K562 (cell line): ENCODE measurements around the gene TRNP1. TPM values are rescaled to one million over a fixed set of nuclear protein-coding genes. Genes with fewer than 3 reads are reported as not detected.

ENCODE experiments used
- CBFB ChIP-seq: sonication (generic); formaldehyde crosslinking; IDR thresholded peaks from 2 replicates; pipeline ENCODE4 v1.4.0; 2020; ENCODE audit warnings: mild to moderate bottlenecking, missing genetic modification reagents
- CSDE1 ChIP-seq, 2 experiments: fragments of 450-650 bp; IDR thresholded peaks; 2 replicates each; pipeline ENCODE4 v1.6.1; 2016; ENCODE audit warnings: mild to moderate bottlenecking in 1 of 2
- FOS ChIP-seq: IDR thresholded peaks from 3 replicates; pipeline ENCODE4 v1.6.1; 2011; ENCODE audit not compliant: insufficient read length; ENCODE audit errors: extremely low read depth
- FOXJ3 ChIP-seq: sonication (generic); formaldehyde crosslinking; IDR thresholded peaks from 2 replicates; pipeline ENCODE4 v1.4.0; 2020; ENCODE audit warnings: mild to moderate bottlenecking, missing genetic modification reagents
- FOXK2 ChIP-seq, 2 experiments: fragments of 450-650 bp; IDR thresholded peaks in 1 of 2; conservative IDR thresholded peaks in 1 of 2; 2 replicates each; pipeline ENCODE4 v1.6.1; 2016; ENCODE audit warnings: low read depth in 2 of 2, mild to moderate bottlenecking in 1 of 2
- HEY1 ChIP-seq: fragments of 250-450 bp; sonication (Bioruptor Pico); IDR thresholded peaks from 2 replicates; pipeline ENCODE4 v1.5.0; 2020; ENCODE audit warnings: mild to moderate bottlenecking, moderate library complexity, borderline replicate concordance
- HMG20B ChIP-seq: fragments of 250-450 bp; sonication (Bioruptor Pico); IDR thresholded peaks from 2 replicates; pipeline ENCODE4 v1.5.0; 2021; ENCODE audit warnings: mild to moderate bottlenecking
- IRF9 ChIP-seq: fragments of 450-650 bp; IDR thresholded peaks from 2 replicates; pipeline ENCODE4 v1.6.1; 2016; ENCODE audit warnings: missing biosample characterization, missing genetic modification characterization
- MCM5 ChIP-seq: fragments of 450-650 bp; IDR thresholded peaks from 2 replicates; pipeline ENCODE4 v1.6.1; 2016; ENCODE audit warnings: low read depth
- MXI1 ChIP-seq: IDR thresholded peaks from 2 replicates; pipeline ENCODE4 v1.6.1; 2011; ENCODE audit warnings: low read depth, mild to moderate bottlenecking, improper control_type of control experiment, low read length
- MYC ChIP-seq, 2 experiments: fragments of 250-450 bp in 1 of 2; sonication (Bioruptor Pico) in 1 of 2; IDR thresholded peaks; 2 replicates each; pipeline versions ENCODE4 v1.5.1 to v1.6.1; 2012 to 2021; ENCODE audit warnings: low read depth in 2 of 2, borderline replicate concordance in 1 of 2, improper control_type of control experiment in 1 of 2, low read length in 1 of 2, mild to moderate bottlenecking in 1 of 2, moderate library complexity in 1 of 2
- NCOR1 ChIP-seq: fragments of 450-650 bp; IDR thresholded peaks from 2 replicates; pipeline ENCODE4 v1.6.1; 2016; ENCODE audit warnings: mild to moderate bottlenecking, moderate library complexity
- NKRF ChIP-seq: fragments of 450-650 bp; IDR thresholded peaks from 2 replicates; pipeline ENCODE4 v1.6.1; 2016; ENCODE audit warnings: borderline replicate concordance
- PML ChIP-seq: IDR thresholded peaks from 2 replicates; pipeline ENCODE4 v1.6.1; 2012; ENCODE audit warnings: low read length, inconsistent platforms
- RAD51 ChIP-seq: fragments of 450-650 bp; IDR thresholded peaks from 2 replicates; pipeline ENCODE4 v1.7.1; 2016; ENCODE audit warnings: low read depth, mild to moderate bottlenecking, borderline replicate concordance
- RFX1 ChIP-seq: fragments of 450-650 bp; IDR thresholded peaks from 2 replicates; pipeline ENCODE4 v1.6.1; 2016; ENCODE audit warnings: mild to moderate bottlenecking, moderate library complexity
- SAP30 ChIP-seq: fragments of 200-600 bp; sonication (generic); IDR thresholded peaks from 2 replicates; pipeline ENCODE4 v1.6.1; 2012; ENCODE audit warnings: borderline replicate concordance, low read depth, mild to moderate bottlenecking, moderate library complexity, low read length, control low read depth, inconsistent platforms; ENCODE audit not compliant: insufficient read depth, poor library complexity, severe bottlenecking
- SMARCC2 ChIP-seq: fragments of 450-650 bp; IDR thresholded peaks from 2 replicates; pipeline ENCODE4 v1.6.1; 2017; ENCODE audit warnings: antibody characterized with exemption, moderate library complexity, mild to moderate bottlenecking, low read depth
- SP2 ChIP-seq: IDR thresholded peaks from 2 replicates; pipeline ENCODE4 v1.6.1; 2011; ENCODE audit warnings: mild to moderate bottlenecking, low read depth, low read length, moderate library complexity; ENCODE audit not compliant: poor library complexity, severe bottlenecking; ENCODE audit errors: extremely low read depth
- ZBTB17 ChIP-seq: fragments of 450-650 bp; formaldehyde crosslinking; IDR thresholded peaks from 2 replicates; pipeline ENCODE4 v1.4.0; 2020; ENCODE audit warnings: mild to moderate bottlenecking
- ZBTB2 ChIP-seq: fragments of 450-650 bp; IDR thresholded peaks from 2 replicates; pipeline ENCODE4 v1.6.1; 2016; ENCODE audit warnings: antibody characterized with exemption
- ZC3H8 ChIP-seq: fragments of 450-650 bp; IDR thresholded peaks from 2 replicates; pipeline ENCODE4 v1.6.1; 2017
- ZNF217 ChIP-seq: sonication (generic); formaldehyde crosslinking; IDR thresholded peaks from 2 replicates; pipeline ENCODE4 v1.8.0; 2022; ENCODE audit warnings: mild to moderate bottlenecking, missing genetic modification reagents
- ZSCAN29 ChIP-seq: fragments of 450-650 bp; IDR thresholded peaks from 2 replicates; pipeline ENCODE4 v1.6.1; 2017
- polyA plus RNA-seq, 8 experiments: library from polyadenylated mRNA; depleted of rRNA in 4 of 8; stranded (reverse) in 5 of 8; unstranded in 3 of 8; fragments of >200 nt; fragmentation: Nextera tagmentation in 2 of 8; fragmentation: Illumina TruSeq in 1 of 8; extraction: Ambion mirVana in 2 of 8; extraction: Trizol in 1 of 8; gene quantifications; 2 replicates each; pipeline versions ENCODE4 v1.2.1 to v1.2.3, GENCODE V29; 2011 to 2014; ENCODE audit warnings: inconsistent platforms in 1 of 8, missing spikeins in 1 of 8
- total RNA-seq, 7 experiments: library from RNA; depleted of rRNA in 6 of 7; stranded (reverse); fragments of >200 nt in 6 of 7; fragmentation: Illumina TruSeq in 2 of 7; extraction: Trizol in 2 of 7; gene quantifications; 2 replicates each; pipeline versions ENCODE4 v1.2.1 to v1.2.3, GENCODE V29; 2011 to 2021; ENCODE audit warnings: low replicate concordance in 1 of 7
- TF ChIP-seq, protein P1 (sequence below): fragments of 450-650 bp; formaldehyde crosslinking; IDR thresholded peaks from 2 replicates; pipeline ENCODE4 v1.4.0; 2022; ENCODE audit warnings: missing genetic modification characterization

TRNP1 gene
- total and polyA plus RNA-seq, 9 of the 15 experiments (the other 6 are each of a cell fraction or from before 2014, with no cell fraction given), result 0.03 to 1.3 (median 0.95) TPM

DNA sequence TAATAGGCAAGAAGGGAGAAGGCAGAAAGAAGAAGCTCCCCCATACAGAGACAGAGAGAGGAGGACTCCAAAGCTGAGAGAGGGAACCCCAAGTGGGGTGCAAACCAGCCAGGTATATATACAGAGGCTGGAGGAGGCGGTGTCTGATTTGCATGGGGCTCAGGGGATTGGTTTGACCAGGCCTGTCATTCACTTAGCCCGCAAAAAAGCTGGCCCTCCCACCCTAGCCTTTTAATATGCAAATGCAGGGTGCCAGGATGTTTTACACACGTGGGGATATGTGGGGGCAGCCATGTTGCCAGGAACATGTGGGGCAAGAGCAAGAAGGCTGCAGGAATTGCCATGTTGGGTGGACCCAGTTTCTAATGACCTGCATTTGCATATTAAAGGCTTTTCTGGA lies 56.1 kb downstream of the TRNP1 start (continued):
- TF ChIP-seq, protein P1, sequence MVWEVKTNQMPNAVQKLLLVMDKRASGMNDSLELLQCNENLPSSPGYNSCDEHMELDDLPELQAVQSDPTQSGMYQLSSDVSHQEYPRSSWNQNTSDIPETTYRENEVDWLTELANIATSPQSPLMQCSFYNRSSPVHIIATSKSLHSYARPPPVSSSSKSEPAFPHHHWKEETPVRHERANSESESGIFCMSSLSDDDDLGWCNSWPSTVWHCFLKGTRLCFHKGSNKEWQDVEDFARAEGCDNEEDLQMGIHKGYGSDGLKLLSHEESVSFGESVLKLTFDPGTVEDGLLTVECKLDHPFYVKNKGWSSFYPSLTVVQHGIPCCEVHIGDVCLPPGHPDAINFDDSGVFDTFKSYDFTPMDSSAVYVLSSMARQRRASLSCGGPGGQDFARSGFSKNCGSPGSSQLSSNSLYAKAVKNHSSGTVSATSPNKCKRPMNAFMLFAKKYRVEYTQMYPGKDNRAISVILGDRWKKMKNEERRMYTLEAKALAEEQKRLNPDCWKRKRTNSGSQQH (CRISPR knock-in tag), result no peak
- TF ChIP-seq FOXJ3, result no peak
- TF ChIP-seq ZC3H8, result no peak
- TF ChIP-seq CBFB, result no peak
- TF ChIP-seq RAD51, result no peak
- no peak for TF ChIP-seq RFX1
- no peak for TF ChIP-seq PML
- TF ChIP-seq SAP30, result peak; percentile 47
- no peak for TF ChIP-seq ZBTB17
- TF ChIP-seq NKRF, result peak; percentile 90; the same call in 1 of the 2 replicates
- 0 out of 4 replicates have a peak, but pooled peaks of 1 of the 2 experiments have one; percentile 17 for TF ChIP-seq FOXK2 (conservative IDR thresholded peaks at IDR 0.05 in 1 of 2, IDR thresholded peaks at IDR 0.05 in 1 of 2; ENCODE audit: low read depth in 2 of 2)
- no peak for TF ChIP-seq MCM5
- no peak for TF ChIP-seq IRF9 (tag)
- no peak for TF ChIP-seq SP2
- TF ChIP-seq ZSCAN29, result no peak
- no peak for TF ChIP-seq NCOR1
- no peak for TF ChIP-seq SMARCC2
- TF ChIP-seq HEY1, result no peak
- TF ChIP-seq MYC (IDR thresholded peaks at IDR 0.05; ENCODE audit: low read depth, low read length), result peak; percentile 78; the same call in 1 of the 2 replicates
- TF ChIP-seq MYC (CRISPR knock-in tag; IDR thresholded peaks at IDR 0.05; ENCODE audit: borderline replicate concordance, low read depth), result no peak
- no peak for TF ChIP-seq HMG20B (CRISPR knock-in tag)
- no peak for TF ChIP-seq CSDE1 (IDR thresholded peaks at IDR 0.05)
- TF ChIP-seq ZNF217 (CRISPR knock-in tag), result no peak
- no peak for TF ChIP-seq ZBTB2
- no peak for TF ChIP-seq FOS
- peak; percentile 97 for TF ChIP-seq MXI1
